Hepatocyte (in vitro differentiated cells): ENCODE data around the gene TBC1D32. TPM values are rescaled to one million over a fixed set of nuclear protein-coding genes. Genes with fewer than 3 reads are reported as not detected.
A peak's percentile ranks its signal among the peaks of the same experiment; 100 is the strongest.
"Not testable (repeated sequence)": the region's sequence is repeated elsewhere in the genome, so short reads cannot be mapped to it uniquely, and the experiment has no call there.

Experiments used
- DNase-seq: peaks from one replicate; pipeline ENCODE4 v3.0.0-alpha.2; 2016; ENCODE audit warnings: low spot score
- H2AFZ ChIP-seq: fragments of 200-600 bp; sonication (generic); 2 replicates; pipeline ENCODE4 v1.6.0; 2016; ENCODE audit warnings: antibody characterized with exemption, mild to moderate bottlenecking
- H3K27ac ChIP-seq: fragments of 200-600 bp; sonication (generic); 2 replicates; pipeline ENCODE4 v1.5.1; 2016; ENCODE audit warnings: mild to moderate bottlenecking
- H3K27me3 ChIP-seq: fragments of 200-600 bp; sonication (generic); 2 replicates; pipeline ENCODE4 v1.6.1; 2016
- H3K36me3 ChIP-seq: fragments of 200-600 bp; sonication (generic); replicated peaks from 2 replicates; pipeline ENCODE4 v1.5.1; 2016; ENCODE audit warnings: low read depth; ENCODE audit not compliant: insufficient read depth
- H3K4me1 ChIP-seq: fragments of 200-600 bp; sonication (generic); 2 replicates; pipeline ENCODE4 v1.5.1; 2016; ENCODE audit warnings: mild to moderate bottlenecking, moderate library complexity; ENCODE audit not compliant: insufficient read depth
- H3K4me2 ChIP-seq: fragments of 200-600 bp; sonication (generic); 2 replicates; pipeline ENCODE4 v1.6.0; 2016
- H3K4me3 ChIP-seq: fragments of 200-600 bp; sonication (generic); 2 replicates; pipeline ENCODE4 v1.5.1; 2016; ENCODE audit warnings: mild to moderate bottlenecking
- H3K79me2 ChIP-seq: fragments of 200-600 bp; sonication (generic); 2 replicates; pipeline ENCODE4 v1.6.0; 2017; ENCODE audit warnings: mild to moderate bottlenecking
- H3K9me2 ChIP-seq: fragments of 200-600 bp; sonication (generic); replicated peaks from 2 replicates; pipeline ENCODE4 v1.6.0; 2017; ENCODE audit warnings: mild to moderate bottlenecking; ENCODE audit not compliant: insufficient read depth
- H3K9me3 ChIP-seq: fragments of 200-600 bp; sonication (generic); 2 replicates; pipeline ENCODE4 v1.5.1; 2016; ENCODE audit warnings: low read depth, mild to moderate bottlenecking
- H4K20me1 ChIP-seq: fragments of 200-600 bp; sonication (generic); 2 replicates; pipeline ENCODE4 v1.6.0; 2016; ENCODE audit warnings: mild to moderate bottlenecking; ENCODE audit not compliant: insufficient read depth, poor library complexity, severe bottlenecking
- CTCF ChIP-seq: fragments of 200-600 bp; sonication (generic); IDR thresholded peaks from 2 replicates; pipeline ENCODE4 v1.5.1; 2016; ENCODE audit warnings: antibody characterized with exemption, mild to moderate bottlenecking; ENCODE audit not compliant: poor library complexity
- EZH2 ChIP-seq: fragments of 200-600 bp; sonication (generic); IDR thresholded peaks from 2 replicates; pipeline ENCODE4 v1.6.1; 2016; ENCODE audit warnings: antibody characterized with exemption, mild to moderate bottlenecking, borderline replicate concordance
- EZH2phosphoT487 ChIP-seq: fragments of 200-600 bp; sonication (generic); IDR thresholded peaks from one replicate; pipeline ENCODE4 v1.6.1; 2018; ENCODE audit warnings: antibody characterized with exemption, mild to moderate bottlenecking, low read depth, moderate library complexity; ENCODE audit not compliant: unreplicated experiment, severe bottlenecking
- WGBS: methylation state at CpG from one replicate; pipeline ENCODE4 v1.1.6; 2016; ENCODE audit warnings: low lambda C conversion rate; ENCODE audit errors: missing lambda C conversion rate; 5-methylcytosine and 5-hydroxymethylcytosine counted together
- polyA plus RNA-seq: library from polyadenylated mRNA; unstranded; fragments of >200 nt; fragmentation: Nextera tagmentation; extraction: Ambion mirVana; gene quantifications from 2 replicates; pipeline ENCODE4 v1.2.1, GENCODE V29; 2016
- total RNA-seq: library from RNA; depleted of rRNA; stranded (reverse); fragments of >200 nt; gene quantifications from 2 replicates; pipeline ENCODE4 v1.2.3, GENCODE V29; 2014

Gene TBC1D32
- total and polyA plus RNA-seq, 2 experiments from 2014 or later: 3.7 to 9.9 TPM

- H3K9me3 ChIP-seq: no peaks in the 10 kb centered on the region
- no peak overlapping the region for H3K4me2 ChIP-seq
- 87% methylated on average over 4 of the region's 4 CpGs for WGBS
- H3K36me3 ChIP-seq: no peaks in the 10 kb centered on the region
- no peak overlapping the region for H2AFZ ChIP-seq
- H3K79me2 ChIP-seq: no peaks in the 10 kb centered on the region
- H3K9me2 ChIP-seq: no peaks in the 10 kb centered on the region
- TF ChIP-seq EZH2phosphoT487 (no peak), EZH2 (no peak), CTCF (no peak)
- H3K27ac ChIP-seq: no peak overlapping the region
- DNase-seq: no peak
- no peaks in the 10 kb centered on the region for H4K20me1 ChIP-seq
- no peak overlapping the region for H3K4me3 ChIP-seq
- H3K27me3 ChIP-seq: no peaks in the 10 kb centered on the region
- H3K4me1 ChIP-seq: peaks cover 12% of the 10 kb centered on the region
Observed at GRCh38 chr6:121309768-121310469, 24.4 kb downstream of the TBC1D32 start.

DNA sequence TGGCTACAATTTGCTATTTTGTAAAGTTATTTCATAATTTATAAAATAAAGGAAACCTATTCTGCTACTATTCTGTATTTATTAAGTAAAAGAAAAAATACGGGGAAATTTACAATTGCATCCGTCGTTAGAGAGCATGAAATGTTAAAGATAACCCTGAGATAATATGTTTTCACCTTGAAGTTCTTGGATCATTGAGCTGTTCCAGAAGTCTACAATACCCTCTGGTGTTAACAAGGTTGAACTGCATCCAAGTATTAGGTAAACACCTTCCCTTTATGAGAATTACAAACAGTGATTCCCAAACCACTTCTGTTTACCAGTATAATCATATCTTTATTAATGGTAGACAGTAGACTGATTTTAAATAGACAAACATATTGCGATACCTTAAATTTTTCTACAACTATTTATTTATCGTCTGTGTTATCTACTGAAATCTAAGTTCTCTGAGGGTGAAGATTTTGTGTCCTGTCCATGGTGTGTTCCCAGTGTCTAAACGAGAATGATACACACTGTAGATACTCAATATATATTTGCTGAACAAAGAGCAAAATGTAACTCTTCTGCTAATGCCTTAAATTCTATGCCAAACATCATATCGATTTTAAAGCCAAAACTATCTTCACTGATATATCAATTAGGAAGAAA is 28.2 kb downstream of the TBC1D32 start:
- TF ChIP-seq CTCF (peak; percentile 59), EZH2 (no peak)
- WGBS: 47% methylated on average over 7 of the region's 7 CpGs
- H2AFZ ChIP-seq: no peak overlapping the region
- no peaks in the 10 kb centered on the region for H3K9me2 ChIP-seq
- H3K4me1 ChIP-seq: peaks cover 8% of the 10 kb centered on the region
- H3K36me3 ChIP-seq: no peaks in the 10 kb centered on the region
- H3K27me3 ChIP-seq: no peaks in the 10 kb centered on the region
- H3K4me2 ChIP-seq: no peak overlapping the region
- no peaks in the 10 kb centered on the region for H3K9me3 ChIP-seq
- H3K27ac ChIP-seq: no peak overlapping the region
- no peaks in the 10 kb centered on the region for H3K79me2 ChIP-seq
- peak; percentile 49 for DNase-seq
- H3K4me3 ChIP-seq: no peak overlapping the region
- H4K20me1 ChIP-seq: no peaks in the 10 kb centered on the region

GRCh38 chr6:121302882-121303281 is 31.4 kb downstream of the TBC1D32 start:
- no peaks in the 10 kb centered on the region for H3K9me3 ChIP-seq
- no peaks in the 10 kb centered on the region for H3K79me2 ChIP-seq
- H2AFZ ChIP-seq: no peak overlapping the region
- H3K27me3 ChIP-seq: no peaks in the 10 kb centered on the region
- no peaks in the 10 kb centered on the region for H4K20me1 ChIP-seq
- H3K4me1 ChIP-seq: no peaks in the 10 kb centered on the region
- H3K27ac ChIP-seq: no peak overlapping the region
- no peak for DNase-seq
- no peak overlapping the region for H3K4me2 ChIP-seq
- no peaks in the 10 kb centered on the region for H3K36me3 ChIP-seq
- TF ChIP-seq EZH2phosphoT487: no peak
- no peak for TF ChIP-seq EZH2
- TF ChIP-seq CTCF: no peak
- H3K9me2 ChIP-seq: no peaks in the 10 kb centered on the region
- H3K4me3 ChIP-seq: no peak overlapping the region

- not testable (repeated sequence) for H4K20me1 ChIP-seq, H3K27me3 ChIP-seq, H3K4me1 ChIP-seq, H3K4me3 ChIP-seq, H3K79me2 ChIP-seq, H3K4me2 ChIP-seq, H2AFZ ChIP-seq, H3K9me3 ChIP-seq, H3K27ac ChIP-seq, H3K36me3 ChIP-seq, DNase-seq, H3K9me2 ChIP-seq
- WGBS: 93% methylated on average over 3 of the region's 3 CpGs
Observed at GRCh38 chr6:121301156-121301555, 33.1 kb downstream of the TBC1D32 start.
